Endometrial microvascular endothelial cells (primary cell): ENCODE measurements around the gene FAM53B. TPM values are rescaled to one million over a fixed set of nuclear protein-coding genes. Genes with fewer than 3 reads are reported as not detected.

Experiments
- in situ Hi-C: cut with HindIII; loops from 2 replicates; pipeline ENCODE4 v1.10.0; 2017; ENCODE audit warnings: low sequenced_read_pairs, low pct_unique_long_range_greater_than_20kb; ENCODE audit errors: inconsistent ontology term
- total RNA-seq: library from RNA; depleted of rRNA; stranded (reverse); fragments of >200 nt; gene quantifications from one replicate; pipeline ENCODE4 v1.2.3, GENCODE V29; 2015; ENCODE audit errors: inconsistent ontology term

Gene FAM53B
- total RNA-seq, 1 donor from 2014 or later = 12.3 TPM

DNA sequence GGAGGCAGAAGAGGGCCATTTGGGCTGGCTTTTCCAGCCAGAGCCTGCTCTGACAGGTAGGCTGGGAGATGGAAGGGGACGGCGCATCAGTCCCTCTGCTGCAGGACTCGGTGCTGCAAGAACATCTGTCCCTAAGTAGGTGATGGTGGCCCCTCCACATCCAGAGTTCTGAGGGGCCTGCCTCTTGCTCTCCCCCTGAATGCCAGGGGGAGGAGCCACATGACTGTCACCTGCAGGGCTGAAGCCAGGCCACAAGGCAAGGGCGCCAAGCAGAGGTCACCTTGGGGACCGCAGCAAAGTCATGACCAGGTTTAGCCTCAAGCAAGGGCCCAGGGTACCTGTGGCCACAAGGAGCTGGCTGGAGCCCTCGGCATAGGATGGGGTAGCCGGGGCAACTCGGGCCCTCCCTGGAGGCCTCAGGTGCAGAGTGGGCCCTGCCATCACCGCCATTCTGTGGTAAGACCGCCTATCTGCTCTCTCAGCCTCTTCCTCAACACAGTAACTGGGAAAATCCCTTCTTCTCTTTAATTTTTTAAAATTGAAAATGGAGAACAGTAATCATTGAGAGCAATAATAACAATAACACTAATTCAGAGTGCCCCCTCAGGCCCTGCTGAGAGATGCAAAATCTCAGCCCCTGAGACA, 99.3 kb downstream of the FAM53B start:
- in situ Hi-C loops = no loop called here

DNA sequence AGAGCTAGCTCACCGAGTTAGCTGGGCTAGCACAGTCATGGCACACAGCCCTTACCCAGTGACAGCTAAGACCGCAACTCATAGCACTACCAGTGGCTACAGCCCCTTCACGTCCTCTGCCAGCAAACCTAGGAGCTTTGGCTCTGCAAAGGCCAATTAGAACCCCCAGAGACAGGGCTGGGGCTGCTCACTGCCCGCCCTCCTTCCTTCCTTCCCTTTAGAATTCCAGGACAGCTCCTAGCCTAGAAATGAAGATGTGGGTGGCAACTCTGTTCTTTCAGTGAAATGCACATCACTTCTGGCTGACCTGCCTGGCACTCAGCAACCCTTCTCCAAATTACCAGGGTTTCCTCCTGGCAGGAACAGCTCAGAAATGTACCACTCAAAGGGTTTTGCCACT, 99.9 kb downstream of the FAM53B start:
- in situ Hi-C loops = no loop called here

- in situ Hi-C loops = no loop called here
Observed at GRCh38 chr10:124643330-124644009, 100.7 kb downstream of the FAM53B start.

GRCh38 chr10:124642088-124642710, 102.0 kb downstream of the FAM53B start:
- in situ Hi-C loops = no loop called here

- in situ Hi-C loops = no loop called here
Observed at GRCh38 chr10:124641282-124642087, 102.7 kb downstream of the FAM53B start.

DNA sequence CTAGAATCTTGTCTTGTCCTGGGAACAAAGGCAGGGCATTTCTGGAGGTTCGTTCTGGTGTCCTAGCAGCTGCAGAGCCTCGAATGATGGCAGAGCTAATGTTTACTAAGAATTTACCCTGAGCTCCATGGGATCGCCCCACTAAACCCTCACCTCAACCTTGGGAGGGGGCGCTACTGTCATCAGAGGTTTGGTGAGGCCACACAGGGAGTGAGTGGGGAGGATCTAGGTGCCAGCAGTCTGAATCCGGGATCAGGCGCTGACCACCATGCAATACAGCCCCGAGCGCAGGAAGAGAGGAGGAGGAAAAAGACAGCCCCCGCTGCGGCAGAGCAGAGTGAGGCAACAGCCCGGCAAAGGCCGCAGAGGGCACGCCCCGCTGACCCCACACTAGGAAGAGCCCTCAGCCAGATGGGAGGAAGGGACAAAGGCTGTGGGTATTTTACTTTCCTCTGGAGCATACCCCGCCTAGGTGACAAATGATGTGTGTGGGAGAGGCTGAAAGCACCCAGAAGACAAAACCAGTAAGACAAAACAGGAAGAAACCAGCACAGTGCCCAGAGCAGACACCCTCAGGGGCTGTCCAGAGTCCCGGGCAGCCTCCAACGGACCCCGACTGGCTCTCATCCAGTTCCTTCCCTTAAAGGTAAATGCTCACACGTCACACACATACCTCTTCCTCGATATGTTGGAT, 103.5 kb downstream of the FAM53B start:
- in situ Hi-C loops = no loop called here

- in situ Hi-C loops = no loop called here
Observed at GRCh38 chr10:124640056-124640455, 104.1 kb downstream of the FAM53B start.

GRCh38 chr10:124639646-124640045, 104.5 kb downstream of the FAM53B start:
- in situ Hi-C loops = no loop called here

DNA sequence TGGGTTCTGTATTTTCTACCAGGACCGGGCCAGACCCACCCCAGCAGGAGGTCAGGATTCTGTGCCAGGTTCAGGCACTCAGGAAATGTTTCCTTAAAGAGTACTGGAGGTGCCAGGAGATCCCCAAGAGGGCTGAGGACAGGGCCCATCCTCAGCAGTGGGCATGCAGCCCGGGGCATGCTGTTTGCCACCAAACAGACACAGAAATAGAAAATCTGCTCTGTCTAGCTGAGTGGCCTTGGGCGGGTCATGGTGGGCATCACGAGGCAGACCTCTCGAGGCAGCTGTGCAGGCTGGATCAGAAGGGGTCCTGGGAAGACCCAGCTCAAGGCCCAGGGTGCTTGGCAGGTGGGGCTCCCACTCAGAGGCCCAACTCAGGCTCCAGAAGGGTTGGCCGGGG, 105.0 kb downstream of the FAM53B start:
- in situ Hi-C loops = no loop called here

- in situ Hi-C loops = no loop called here
Observed at GRCh38 chr10:124637746-124638145, 106.4 kb downstream of the FAM53B start.

GRCh38 chr10:124637091-124637700, 107.0 kb downstream of the FAM53B start:
- in situ Hi-C loops = no loop called here

GRCh38 chr10:124636271-124636995, 107.7 kb downstream of the FAM53B start:
- in situ Hi-C loops = no loop called here

GRCh38 chr10:124632566-124632965, 111.6 kb downstream of the FAM53B start:
- in situ Hi-C loops = no loop called here

- in situ Hi-C loops = no loop called here
Observed at GRCh38 chr10:124632064-124632531, 112.1 kb downstream of the FAM53B start.

- in situ Hi-C loops = no loop called here
Observed at GRCh38 chr10:124630551-124630950, 113.6 kb downstream of the FAM53B start.

DNA sequence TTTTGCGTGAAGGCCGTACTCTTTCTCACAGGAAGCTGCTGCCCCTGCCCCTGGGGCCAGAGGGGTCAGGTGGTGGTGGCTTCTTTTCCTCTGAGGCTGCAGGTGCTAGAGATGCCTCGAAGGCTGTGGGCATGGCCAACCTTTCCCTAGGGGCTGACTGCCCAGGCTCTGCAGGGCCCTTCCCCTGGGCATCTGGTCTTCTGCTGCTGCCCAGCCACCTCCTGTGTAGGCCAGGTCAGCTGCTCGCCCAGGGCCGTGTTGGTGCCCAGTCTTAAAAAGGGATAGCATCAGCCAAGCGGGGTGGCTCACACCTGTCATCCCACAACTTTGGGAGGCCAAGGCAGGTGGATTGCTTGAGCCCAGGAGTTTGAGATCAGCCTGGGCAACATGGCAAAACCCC, 114.3 kb downstream of the FAM53B start:
- in situ Hi-C loops = no loop called here

DNA sequence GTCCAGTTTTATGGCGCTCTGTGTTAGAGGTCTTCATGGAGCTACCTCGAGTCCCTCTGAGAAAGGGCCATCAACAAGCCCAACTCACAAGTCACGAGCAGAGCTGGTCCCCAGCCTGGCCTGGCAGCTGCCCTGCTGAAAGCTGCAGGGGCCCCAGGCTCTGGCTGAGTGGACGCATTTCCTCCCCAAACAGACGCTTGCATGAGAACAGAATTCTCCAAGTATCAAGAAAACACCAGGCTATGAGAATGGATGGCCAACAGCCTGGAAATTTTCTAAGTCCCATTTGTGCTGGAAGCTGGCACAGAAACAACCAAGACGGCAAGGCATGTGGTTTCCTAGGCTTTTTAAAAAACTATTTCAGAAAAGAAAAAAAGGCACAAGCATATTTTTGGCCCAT, 114.8 kb downstream of the FAM53B start:
- in situ Hi-C loops = no loop called here

DNA sequence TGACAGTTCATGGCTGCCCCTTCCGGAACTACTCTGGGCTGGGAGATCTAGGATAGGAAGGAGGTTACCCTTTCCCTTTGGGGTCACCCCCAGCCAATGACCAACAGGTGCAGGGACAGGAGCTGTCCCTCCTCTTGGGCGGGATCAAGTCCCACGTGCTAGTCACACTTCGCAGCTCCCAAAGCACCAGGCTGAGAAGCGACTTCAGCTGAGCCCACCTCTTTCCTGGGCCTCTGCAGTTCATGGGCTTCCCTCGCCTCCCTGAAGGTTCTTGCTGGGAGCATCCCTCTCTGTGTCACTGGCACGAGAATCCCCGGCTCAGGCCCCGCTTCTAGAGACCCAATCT, 115.5 kb downstream of the FAM53B start:
- in situ Hi-C loops = no loop called here
